ENCODE measurements around the gene CSNK2A3.

Gene CSNK2A3

DNA sequence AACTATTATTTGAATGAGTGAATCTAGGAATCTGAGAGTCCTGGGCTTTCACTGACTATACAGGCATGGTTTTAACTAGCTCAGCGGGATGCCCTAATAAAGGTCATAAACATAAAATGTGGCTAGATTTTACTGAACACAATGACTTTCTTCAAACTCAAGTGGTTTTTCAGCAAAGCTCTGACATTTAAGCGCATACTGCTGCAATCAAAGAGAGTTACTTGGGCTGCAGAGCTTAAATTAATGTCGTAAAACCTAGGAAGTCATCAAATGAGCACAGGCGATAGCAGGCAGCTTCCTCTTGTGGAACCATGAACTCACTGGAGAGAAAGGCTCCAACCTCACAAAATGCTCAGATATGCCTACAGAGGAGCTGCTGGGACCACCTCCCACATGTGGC lies 6.7 kb downstream of the CSNK2A3 start:
- TF ChIP-seq, protein P1, sequence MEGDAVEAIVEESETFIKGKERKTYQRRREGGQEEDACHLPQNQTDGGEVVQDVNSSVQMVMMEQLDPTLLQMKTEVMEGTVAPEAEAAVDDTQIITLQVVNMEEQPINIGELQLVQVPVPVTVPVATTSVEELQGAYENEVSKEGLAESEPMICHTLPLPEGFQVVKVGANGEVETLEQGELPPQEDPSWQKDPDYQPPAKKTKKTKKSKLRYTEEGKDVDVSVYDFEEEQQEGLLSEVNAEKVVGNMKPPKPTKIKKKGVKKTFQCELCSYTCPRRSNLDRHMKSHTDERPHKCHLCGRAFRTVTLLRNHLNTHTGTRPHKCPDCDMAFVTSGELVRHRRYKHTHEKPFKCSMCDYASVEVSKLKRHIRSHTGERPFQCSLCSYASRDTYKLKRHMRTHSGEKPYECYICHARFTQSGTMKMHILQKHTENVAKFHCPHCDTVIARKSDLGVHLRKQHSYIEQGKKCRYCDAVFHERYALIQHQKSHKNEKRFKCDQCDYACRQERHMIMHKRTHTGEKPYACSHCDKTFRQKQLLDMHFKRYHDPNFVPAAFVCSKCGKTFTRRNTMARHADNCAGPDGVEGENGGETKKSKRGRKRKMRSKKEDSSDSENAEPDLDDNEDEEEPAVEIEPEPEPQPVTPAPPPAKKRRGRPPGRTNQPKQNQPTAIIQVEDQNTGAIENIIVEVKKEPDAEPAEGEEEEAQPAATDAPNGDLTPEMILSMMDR (IDR thresholded peaks at IDR 0.05; ENCODE audit: insufficient read depth, low read depth, low read length, missing control alignments), result no peak
- no peak for DNase-seq (ENCODE audit: low read depth)
- H3K4me3 ChIP-seq (ENCODE audit: low read length), result no peak overlapping the region

DNA sequence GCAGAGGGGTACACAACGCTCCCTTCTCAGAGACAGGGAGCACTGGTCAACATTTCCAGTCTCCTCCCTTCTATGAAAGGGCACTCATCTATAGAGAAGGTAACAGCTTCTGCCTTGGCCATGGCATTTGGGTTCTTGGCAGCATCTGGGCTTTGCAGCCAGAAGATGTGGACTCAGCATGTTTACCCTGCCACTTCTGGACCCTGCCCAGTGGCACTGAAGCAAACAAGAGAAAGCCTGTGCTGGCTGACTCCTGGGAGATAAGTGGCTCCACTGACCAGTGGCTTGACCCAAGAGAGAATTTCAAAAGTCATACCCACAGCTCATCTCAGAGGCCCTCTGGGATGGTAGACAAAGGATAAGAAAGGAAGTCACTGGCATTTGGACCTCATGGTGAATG lies 8.0 kb downstream of the CSNK2A3 start:
- no peak for DNase-seq (ENCODE audit: low read depth)
- TF ChIP-seq, protein P1 (IDR thresholded peaks at IDR 0.05; ENCODE audit: insufficient read depth, low read depth, low read length, missing control alignments), result no peak
- H3K4me3 ChIP-seq (ENCODE audit: low read length), result no peak overlapping the region

DNA sequence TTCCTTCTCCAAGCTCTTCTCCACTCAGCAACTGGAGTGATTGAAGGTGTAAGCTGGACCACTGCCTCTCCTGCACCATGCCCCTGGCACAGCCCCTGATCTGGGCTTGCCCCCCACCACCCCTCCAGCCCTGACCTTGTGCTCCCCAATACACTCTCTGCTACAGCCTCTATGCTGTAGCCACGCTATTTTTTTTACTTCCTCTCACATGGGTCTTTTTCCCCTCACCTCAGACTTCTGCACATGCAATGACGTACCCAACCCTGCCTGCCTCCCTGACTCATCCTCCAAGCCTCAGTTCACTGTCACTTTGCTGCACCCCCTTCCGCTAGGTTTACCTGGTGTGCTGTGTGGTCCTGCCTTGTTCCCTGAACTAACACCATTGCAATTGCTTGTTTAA lies 9.0 kb downstream of the CSNK2A3 start:
- peak; percentile 16 for DNase-seq (ENCODE audit: low read depth)
- H3K4me3 ChIP-seq (ENCODE audit: low read length), result no peak overlapping the region
- TF ChIP-seq, protein P1 (IDR thresholded peaks at IDR 0.05; ENCODE audit: insufficient read depth, low read depth, low read length, missing control alignments), result no peak

DNA sequence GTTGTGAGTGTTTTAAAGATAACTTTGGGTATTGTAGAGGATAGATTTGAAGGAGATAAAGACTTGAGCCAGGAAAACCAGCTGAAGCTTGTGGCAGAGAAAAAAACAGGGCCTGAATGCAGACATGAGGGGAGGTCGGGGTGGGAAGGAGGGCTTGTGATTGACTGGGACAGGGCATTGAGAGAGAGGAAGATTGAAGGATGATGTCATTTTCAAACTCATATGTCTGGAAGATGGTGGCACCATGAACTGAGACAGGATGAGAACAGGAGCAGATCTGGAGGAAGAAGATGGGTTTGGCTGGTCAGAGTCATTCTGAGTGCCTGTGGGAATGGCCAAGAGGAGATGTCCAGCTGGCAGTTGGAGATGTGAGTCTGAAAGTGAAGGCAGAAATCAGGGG lies 14.7 kb downstream of the CSNK2A3 start:
- TF ChIP-seq, protein P1 (IDR thresholded peaks at IDR 0.05; ENCODE audit: insufficient read depth, low read depth, low read length, missing control alignments), result no peak
- DNase-seq (ENCODE audit: low read depth), result no peak

DNA sequence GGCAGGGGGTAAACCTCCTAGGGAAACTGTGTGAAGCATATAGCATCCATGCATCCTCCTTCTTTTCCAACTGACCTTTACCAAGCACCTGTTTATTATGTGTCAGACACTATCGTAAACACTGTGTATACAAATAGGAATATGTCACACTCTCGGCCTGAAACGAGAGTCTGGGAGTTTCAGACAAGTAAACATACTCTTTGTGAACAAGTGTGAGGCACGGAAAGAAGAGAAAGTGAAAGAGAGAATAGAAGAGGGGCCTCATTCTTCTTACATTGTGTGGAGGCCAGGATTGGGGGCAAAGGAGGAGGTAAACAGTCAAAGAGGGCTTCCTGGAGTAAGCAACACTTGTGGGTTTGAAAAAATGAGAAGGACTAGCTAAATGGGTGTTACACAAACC lies 16.4 kb downstream of the CSNK2A3 start:
- H3K4me3 ChIP-seq (ENCODE audit: low read length), result no peak overlapping the region
- DNase-seq (ENCODE audit: low read depth), result no peak
- TF ChIP-seq, protein P1 (IDR thresholded peaks at IDR 0.05; ENCODE audit: insufficient read depth, low read depth, low read length, missing control alignments), result no peak

More for the DNA sequence above, 14.7 kb downstream of the CSNK2A3 start:
- H3K4me3 ChIP-seq (ENCODE audit: low read length), result no peak overlapping the region

DNA sequence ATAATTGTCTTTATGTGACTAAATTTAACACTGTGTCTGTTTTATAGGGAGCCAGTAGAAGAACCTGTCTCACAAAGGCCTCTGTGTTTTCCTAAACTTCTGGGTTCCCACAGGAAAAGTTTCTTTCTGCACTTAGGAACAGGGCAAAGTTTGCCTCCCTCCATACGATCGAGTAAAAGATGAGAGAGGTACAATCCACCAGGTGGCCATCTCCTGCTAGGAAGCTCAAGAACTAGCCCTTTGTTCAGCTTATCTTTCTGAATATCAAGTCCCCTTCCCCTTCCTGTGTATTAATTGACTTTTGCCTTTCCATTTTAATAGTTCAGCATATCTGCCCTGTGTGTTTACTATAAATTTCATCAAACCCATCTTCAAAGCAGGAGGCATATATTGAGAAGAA lies 18.0 kb downstream of the CSNK2A3 start:
- TF ChIP-seq, protein P1 (IDR thresholded peaks at IDR 0.05; ENCODE audit: insufficient read depth, low read depth, low read length, missing control alignments), result no peak
- DNase-seq (ENCODE audit: low read depth), result no peak
- no peak overlapping the region for H3K4me3 ChIP-seq (ENCODE audit: low read length)

DNA sequence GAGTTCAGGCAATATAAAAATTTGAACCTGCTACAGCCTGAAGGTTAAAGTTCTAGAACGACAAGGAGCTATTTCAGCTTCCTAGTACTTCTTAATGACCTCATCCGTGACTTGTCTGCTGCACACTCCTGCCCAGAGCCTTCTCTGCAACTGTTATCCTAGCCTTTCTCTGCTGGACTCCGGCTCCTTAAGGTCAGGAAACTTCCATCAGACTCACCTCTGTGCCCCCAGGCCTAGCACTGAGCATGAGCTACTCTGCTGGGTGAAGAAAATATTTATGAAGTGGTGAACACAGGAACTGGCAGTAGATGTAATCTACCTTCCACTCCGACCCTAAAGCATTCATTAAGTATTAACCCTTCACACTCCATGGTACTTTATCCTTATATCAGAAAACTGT lies 18.4 kb downstream of the CSNK2A3 start:
- TF ChIP-seq, protein P1 (IDR thresholded peaks at IDR 0.05; ENCODE audit: insufficient read depth, low read depth, low read length, missing control alignments), result no peak
- no peak overlapping the region for H3K4me3 ChIP-seq (ENCODE audit: low read length)
- DNase-seq (ENCODE audit: low read depth), result no peak
